ENCODE results near the gene VPS25.

- TF ChIP-seq CTCF (conservative IDR thresholded peaks at IDR 0.05 in 1 of 2, IDR thresholded peaks at IDR 0.05 in 1 of 2; ENCODE audit: extremely low read depth in 1 of 2, insufficient read depth in 1 of 2, low read depth in 1 of 2, low read length in 2 of 2) (no peak), EZH2 (IDR thresholded peaks at IDR 0.05; ENCODE audit: borderline replicate concordance, low read length) (no peak)
Observed at GRCh38 chr17:42761638-42762037, 11.6 kb upstream of the VPS25 start.

All from mammary epithelial cell (primary cell).